A673 (cell line): Measurements from ENCODE around the gene ATG4D.

Experiments used
- EZH2 ChIP-seq: fragments of 200-600 bp; sonication (generic); IDR thresholded peaks from 2 replicates; pipeline ENCODE4 v1.6.1; 2017; ENCODE audit warnings: borderline replicate concordance, low read depth, mild to moderate bottlenecking, mixed read lengths, antibody characterized with exemption, low read length; ENCODE audit not compliant: poor library complexity, severe bottlenecking
- TF ChIP-seq, protein P1 (sequence below): fragments of 300-800, 200-600 bp; sonication (generic); conservative IDR thresholded peaks from 2 replicates; pipeline ENCODE4 v1.5.1; 2017; ENCODE audit warnings: low read depth, mild to moderate bottlenecking, antibody characterized with exemption, low read length, moderate library complexity, mixed read lengths

DNA sequence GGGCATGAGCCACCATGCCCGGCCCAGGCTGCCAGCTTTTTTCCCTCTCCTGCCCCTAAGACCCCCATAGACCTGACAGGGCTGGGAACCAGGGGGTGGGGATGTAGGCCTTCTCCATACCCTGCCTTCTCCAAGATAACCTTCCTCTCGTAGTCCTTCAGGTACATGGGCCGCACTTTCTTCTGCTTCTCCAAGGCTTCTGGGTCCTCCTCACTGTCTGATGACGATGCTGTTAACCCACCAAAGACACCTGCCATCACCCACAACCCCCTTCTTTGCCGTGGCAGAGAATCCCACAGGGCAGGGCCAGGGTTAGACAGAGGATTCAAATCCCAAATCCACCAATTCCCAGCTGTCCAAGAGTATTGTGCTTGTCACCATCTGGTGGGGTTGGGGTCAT, 18.9 kb downstream of the ATG4D start:
- TF ChIP-seq, protein P1, sequence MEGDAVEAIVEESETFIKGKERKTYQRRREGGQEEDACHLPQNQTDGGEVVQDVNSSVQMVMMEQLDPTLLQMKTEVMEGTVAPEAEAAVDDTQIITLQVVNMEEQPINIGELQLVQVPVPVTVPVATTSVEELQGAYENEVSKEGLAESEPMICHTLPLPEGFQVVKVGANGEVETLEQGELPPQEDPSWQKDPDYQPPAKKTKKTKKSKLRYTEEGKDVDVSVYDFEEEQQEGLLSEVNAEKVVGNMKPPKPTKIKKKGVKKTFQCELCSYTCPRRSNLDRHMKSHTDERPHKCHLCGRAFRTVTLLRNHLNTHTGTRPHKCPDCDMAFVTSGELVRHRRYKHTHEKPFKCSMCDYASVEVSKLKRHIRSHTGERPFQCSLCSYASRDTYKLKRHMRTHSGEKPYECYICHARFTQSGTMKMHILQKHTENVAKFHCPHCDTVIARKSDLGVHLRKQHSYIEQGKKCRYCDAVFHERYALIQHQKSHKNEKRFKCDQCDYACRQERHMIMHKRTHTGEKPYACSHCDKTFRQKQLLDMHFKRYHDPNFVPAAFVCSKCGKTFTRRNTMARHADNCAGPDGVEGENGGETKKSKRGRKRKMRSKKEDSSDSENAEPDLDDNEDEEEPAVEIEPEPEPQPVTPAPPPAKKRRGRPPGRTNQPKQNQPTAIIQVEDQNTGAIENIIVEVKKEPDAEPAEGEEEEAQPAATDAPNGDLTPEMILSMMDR, result no peak
- no peak for TF ChIP-seq EZH2
